Adrenal gland (tissue), 12 donors: ENCODE measurements around the gene IFI30. TPM values are rescaled to one million over a fixed set of nuclear protein-coding genes. Genes with fewer than 3 reads are reported as not detected.
"Not testable (repeated sequence)": the region's sequence is repeated elsewhere in the genome, so short reads cannot be mapped to it uniquely, and the experiment has no call there.

ENCODE experiments used
- DNase-seq, 7 donors: peaks; one replicate each; pipeline ENCODE4 v3.0.0-alpha.2; 2019 to 2020
- H3K27ac ChIP-seq, 5 donors: fragments of 200-600 bp; sonication (generic) in 4 of 5; 1 replicate in 3 of 5; 2 replicates in 2 of 5; pipeline versions ENCODE4 v1.5.1 to v1.8.0; 2016 to 2020; ENCODE audit warnings: mild to moderate bottlenecking in 1 of 5
- H3K27me3 ChIP-seq: fragments of 200-600 bp; 2 replicates; pipeline ENCODE4 v1.8.0; 2021
- H3K36me3 ChIP-seq, 2 donors: fragments of 200-600 bp; replicated peaks in 1 of 2; 1 replicate in 1 of 2; 2 replicates in 1 of 2; pipeline versions ENCODE4 v1.5.1 to v1.8.0; 2018 to 2022
- H3K4me1 ChIP-seq, 2 donors: fragments of 200-600 bp; replicated peaks in 1 of 2; 1 replicate in 1 of 2; 2 replicates in 1 of 2; pipeline versions ENCODE4 v1.5.1 to v1.8.0; 2018 to 2021
- H3K4me3 ChIP-seq, 4 donors: fragments of 200-600 bp; sonication (generic) in 3 of 4; one replicate each; pipeline ENCODE4 v1.5.1; 2016 to 2018
- H3K9me3 ChIP-seq, 3 donors: fragments of 200-600 bp; sonication (generic) in 1 of 3; replicated peaks in 1 of 3; 1 replicate in 2 of 3; 2 replicates in 1 of 3; pipeline versions ENCODE4 v1.5.1 to v1.8.0; 2016 to 2021
- POLR2A ChIP-seq, 2 donors: fragments of 450-650 bp; IDR thresholded peaks; one replicate each; pipeline ENCODE4 v1.6.1; 2017; ENCODE audit warnings: antibody characterized with exemption in 2 of 2, mild to moderate bottlenecking in 2 of 2, moderate library complexity in 1 of 2
- WGBS, 4 donors: extraction: QIAGEN DNeasy Blood & Tissue Kit in 2 of 4; methylation state at CpG; one replicate each; pipeline versions ENCODE4 v1.1.5 to v1.1.7; 2013 to 2017; 5-methylcytosine and 5-hydroxymethylcytosine counted together
- intact Hi-C, 2 donors: fragments of 100-400 bp; cut with DNase I; formaldehyde crosslinking; loops; one replicate each; pipeline versions ENCODE4 v1.14.1 to v1.15.0; 2022 to 2023
- polyA plus RNA-seq, 3 donors: library from polyadenylated mRNA; stranded (reverse); fragments of 200-250 nt in 2 of 3; fragments of 350-450 nt in 1 of 3; fragmentation: Illumina TruSeq in 1 of 3; extraction: RNeasy Lipid Tissue Mini Kit (QIAGEN cat#74804) in 1 of 3; gene quantifications; one replicate each; pipeline ENCODE4 v1.2.3, GENCODE V29; 2013 to 2014
- total RNA-seq, 9 donors: library from RNA; depleted of rRNA in 4 of 9; stranded (reverse); fragments of >200 nt in 4 of 9; fragments of 120-200 nt in 1 of 9; fragmentation: NEBNext Ultra II Directional in 1 of 9; extraction: Animal tissue kit (Norgen Biotek cat#: 25700) in 1 of 9; gene quantifications; one replicate each; pipeline versions ENCODE4 v1.1.0 to v1.2.4, GENCODE V29; 2013 to 2023
- TF ChIP-seq, protein P1 (sequence below), 6 experiments: fragments of 450-650 bp in 4 of 6; fragments of 200-600 bp in 2 of 6; sonication (generic) in 1 of 6; IDR thresholded peaks; 1 replicate in 5 of 6; 2 replicates in 1 of 6; pipeline versions ENCODE4 v1.5.1 to v1.8.0; 2016 to 2021; ENCODE audit warnings: antibody characterized with exemption in 6 of 6, mild to moderate bottlenecking in 2 of 6, moderate library complexity in 1 of 6
- donor health status: healthy with polysubstance abuse.
- donor health status: Bipolar disorder and iron deficiency.
- donor health status: DM: yes; HTN: yes; CAD: no.
- donor health status: DM: no; HTN: no; CAD: no.
- donor health status: DM: no; HTN: no; CAD: no.
- donor health status: DM: yes; HTN: yes; CAD: no.

IFI30 gene
- total and polyA plus RNA-seq, 12 donors = 99.2 to 372 (median 164) TPM

GRCh38 chr19:18158467-18158866, 15.1 kb upstream of the IFI30 start:
- 64 to 78% (median 68%) methylated on average over 4 of the region's 4 CpGs for WGBS, 4 donors
- no peaks in the 10 kb centered on the region for H3K27me3 ChIP-seq
- intact Hi-C loops = no loop called here
- peaks cover 44 to 66% of the 10 kb centered on the region in 2 donors for H3K4me1 ChIP-seq
- H3K36me3 ChIP-seq = peaks cover 0 to 24% of the 10 kb centered on the region in 2 donors
- no peak overlapping the region for H3K4me3 ChIP-seq
- H3K27ac ChIP-seq = peak overlapping the region in 2 of 5 donors; percentile 84 to 94
- no peak for TF ChIP-seq POLR2A (IDR thresholded peaks at IDR 0.05)
- no peaks in the 10 kb centered on the region for H3K9me3 ChIP-seq
- no peak for DNase-seq

DNA sequence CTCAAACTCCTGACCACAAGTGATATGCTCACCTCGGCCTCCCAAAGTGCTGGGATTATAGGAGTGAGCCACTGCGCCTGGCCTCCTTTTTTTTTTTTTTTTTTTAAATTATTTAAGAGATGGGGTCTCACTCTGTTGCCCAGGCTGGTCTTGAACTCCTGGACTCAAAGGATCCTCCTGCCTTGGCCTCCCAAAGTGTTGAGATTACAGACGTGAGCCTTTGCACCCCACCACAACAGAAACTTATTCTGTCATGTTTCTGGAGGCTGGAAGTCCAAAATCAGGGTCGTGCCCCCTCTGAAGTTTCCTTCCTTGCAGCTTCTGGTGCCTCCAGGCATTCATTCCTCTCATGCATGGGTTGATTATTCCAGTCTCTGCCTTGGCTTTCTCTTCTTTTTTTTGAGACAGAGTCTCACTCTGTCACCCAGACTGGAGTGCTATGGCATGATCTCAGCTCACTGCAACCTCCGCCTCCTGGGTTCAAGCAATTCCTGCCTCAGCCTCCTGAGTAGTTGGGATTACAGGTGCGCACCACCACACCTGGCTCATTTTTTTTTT, 14.5 kb upstream of the IFI30 start:
- H3K9me3 ChIP-seq, H3K27me3 ChIP-seq, H3K4me3 ChIP-seq, intact Hi-C loops, DNase-seq: not testable (repeated sequence)
- Histone ChIP-seq H3K36me3 (peaks cover 0 to 31% of the 10 kb centered on the region in 2 donors), H3K4me1 (peaks cover 43 to 59% of the 10 kb centered on the region in 2 donors), H3K27ac (peak overlapping the region in 1 of 5 donors; percentile 94)
- WGBS, 4 donors = 87 to 93% (median 89%) methylated on average over 6 of the region's 6 CpGs

DNA sequence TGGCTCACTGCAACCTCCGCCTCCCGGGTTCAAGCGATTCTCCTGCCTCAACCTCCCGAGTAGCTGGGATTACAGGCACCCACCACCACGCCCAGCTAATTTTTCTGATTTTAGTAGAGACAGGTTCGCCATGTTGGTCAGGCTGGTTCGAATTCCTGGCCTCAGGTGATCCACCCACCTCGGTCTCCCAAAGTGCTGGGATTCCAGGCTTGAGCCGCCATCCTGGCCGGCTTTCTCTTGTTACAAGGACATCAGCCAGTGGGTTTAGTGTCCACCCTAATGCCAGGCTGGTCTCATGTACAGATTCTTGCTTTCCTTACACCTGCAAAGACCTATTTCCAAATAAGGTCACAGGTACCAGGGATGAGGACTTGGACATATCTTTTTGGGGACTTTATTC, 13.8 kb upstream of the IFI30 start:
- no peaks in the 10 kb centered on the region for H3K9me3 ChIP-seq
- intact Hi-C loops = loop anchor here in 1 of 2 donors (5.0 kb wide), 1 partner anchor 43 kb away; no protein-coding TSS in a partner anchor
- H3K27me3 ChIP-seq = no peaks in the 10 kb centered on the region
- no peak overlapping the region for H3K4me3 ChIP-seq
- H3K27ac ChIP-seq = peak overlapping the region in 1 of 5 donors; percentile 88
- WGBS, 4 donors = 86 to 95% (median 90%) methylated on average over 10 of the region's 10 CpGs
- H3K4me1 ChIP-seq = peaks cover 36 to 53% of the 10 kb centered on the region in 2 donors
- no peak for DNase-seq
- H3K36me3 ChIP-seq = peaks cover 0 to 37% of the 10 kb centered on the region in 2 donors
- TF ChIP-seq POLR2A (IDR thresholded peaks at IDR 0.05) = no peak
- TF ChIP-seq, protein P1, sequence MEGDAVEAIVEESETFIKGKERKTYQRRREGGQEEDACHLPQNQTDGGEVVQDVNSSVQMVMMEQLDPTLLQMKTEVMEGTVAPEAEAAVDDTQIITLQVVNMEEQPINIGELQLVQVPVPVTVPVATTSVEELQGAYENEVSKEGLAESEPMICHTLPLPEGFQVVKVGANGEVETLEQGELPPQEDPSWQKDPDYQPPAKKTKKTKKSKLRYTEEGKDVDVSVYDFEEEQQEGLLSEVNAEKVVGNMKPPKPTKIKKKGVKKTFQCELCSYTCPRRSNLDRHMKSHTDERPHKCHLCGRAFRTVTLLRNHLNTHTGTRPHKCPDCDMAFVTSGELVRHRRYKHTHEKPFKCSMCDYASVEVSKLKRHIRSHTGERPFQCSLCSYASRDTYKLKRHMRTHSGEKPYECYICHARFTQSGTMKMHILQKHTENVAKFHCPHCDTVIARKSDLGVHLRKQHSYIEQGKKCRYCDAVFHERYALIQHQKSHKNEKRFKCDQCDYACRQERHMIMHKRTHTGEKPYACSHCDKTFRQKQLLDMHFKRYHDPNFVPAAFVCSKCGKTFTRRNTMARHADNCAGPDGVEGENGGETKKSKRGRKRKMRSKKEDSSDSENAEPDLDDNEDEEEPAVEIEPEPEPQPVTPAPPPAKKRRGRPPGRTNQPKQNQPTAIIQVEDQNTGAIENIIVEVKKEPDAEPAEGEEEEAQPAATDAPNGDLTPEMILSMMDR (IDR thresholded peaks at IDR 0.05) = no peak

- Histone ChIP-seq H3K4me1 (peaks cover 36 to 46% of the 10 kb centered on the region in 2 donors), H3K36me3 (peaks cover 0 to 44% of the 10 kb centered on the region in 2 donors), H3K4me3 (peak overlapping the region in 1 of 4 donors; percentile 38), H3K9me3 (no peaks in the 10 kb centered on the region), H3K27me3 (no peaks in the 10 kb centered on the region), H3K27ac (peak overlapping the region in 4 of 5 donors; percentile 21 to 88 (median 86))
- WGBS, 4 donors = 55 to 59% (median 55%) methylated on average over 4 to 13 of the region's 13 CpGs; no CpG with 5 or more reads in 1 of the 4 donors
- intact Hi-C loops = loop anchor here in 1 of 2 donors (5.0 kb wide), 1 partner anchor 43 kb away; no protein-coding TSS in a partner anchor
- peak in 5 of 7 donors; percentile 37 to 73 (median 62) for DNase-seq
- TF ChIP-seq, protein P1 (IDR thresholded peaks at IDR 0.05) = no peak
- peak in 1 of 2 donors; percentile 35 for TF ChIP-seq POLR2A (IDR thresholded peaks at IDR 0.05)
Measured at GRCh38 chr19:18160493-18160970, 13.1 kb upstream of the IFI30 start.

DNA sequence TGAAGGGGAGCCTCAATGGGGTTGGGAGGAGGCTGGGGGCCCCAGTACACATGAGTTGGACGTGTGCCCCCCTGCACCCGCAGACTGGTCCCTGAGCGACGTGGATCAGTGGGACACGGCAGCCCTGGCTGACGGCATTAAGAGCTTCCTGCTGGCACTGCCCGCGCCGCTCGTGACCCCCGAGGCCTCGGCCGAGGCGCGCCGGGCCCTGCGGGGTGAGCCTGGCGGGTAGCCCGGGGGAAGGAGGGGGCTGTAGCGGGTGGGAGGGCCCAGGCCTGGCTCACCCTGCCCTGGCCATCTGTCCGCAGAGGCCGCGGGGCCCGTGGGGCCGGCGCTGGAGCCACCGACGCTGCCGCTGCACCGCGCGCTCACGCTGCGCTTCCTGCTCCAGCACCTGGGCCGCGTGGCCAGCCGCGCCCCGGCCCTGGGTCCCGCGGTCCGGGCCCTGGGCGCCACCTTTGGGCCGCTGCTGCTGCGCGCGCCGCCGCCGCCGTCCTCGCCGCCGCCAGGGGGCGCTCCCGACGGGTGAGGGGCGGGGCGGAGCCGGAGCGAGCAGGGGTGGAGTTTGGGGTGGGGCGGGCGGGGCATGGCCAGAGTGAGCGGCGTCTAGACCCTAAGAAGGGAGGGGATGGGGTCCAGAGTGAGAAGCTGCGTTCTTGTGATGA, 12.5 kb upstream of the IFI30 start:
- Histone ChIP-seq H3K36me3 (peaks cover 0 to 44% of the 10 kb centered on the region in 2 donors), H3K4me3 (peak overlapping the region in 1 of 4 donors; percentile 38), H3K27me3 (no peaks in the 10 kb centered on the region), H3K27ac (peak overlapping the region in 4 of 5 donors; percentile 21 to 88 (median 86)), H3K9me3 (no peaks in the 10 kb centered on the region), H3K4me1 (peaks cover 36 to 41% of the 10 kb centered on the region in 2 donors)
- 0 to 7% (median 2%) methylated on average over 5 to 66 of the region's 66 CpGs for WGBS, 4 donors
- TF ChIP-seq POLR2A (IDR thresholded peaks at IDR 0.05) = no peak
- TF ChIP-seq, protein P1 (IDR thresholded peaks at IDR 0.05) = peak in 3 of 6 experiments; percentile 61 to 89 (median 83)
- intact Hi-C loops = loop anchor here in 1 of 2 donors (5.0 kb wide), 1 partner anchor 44 kb away; no protein-coding TSS in a partner anchor
- DNase-seq = peak; percentile 64 to 84 (median 71)
